DMS79 treated with DMSO at 0.1 percent for 48 hours (cell line): ENCODE measurements around the gene MRPL53.
A peak's percentile ranks its signal among the peaks of the same experiment; 100 is the strongest.
"Not testable (repeated sequence)": the region's sequence is repeated elsewhere in the genome, so short reads cannot be mapped to it uniquely, and the experiment has no call there.

Source experiments
- DNase-seq: peaks from one replicate; lab custom pipeline; 2025; lab: John Stamatoyannopoulos, UW

MRPL53 gene

DNA sequence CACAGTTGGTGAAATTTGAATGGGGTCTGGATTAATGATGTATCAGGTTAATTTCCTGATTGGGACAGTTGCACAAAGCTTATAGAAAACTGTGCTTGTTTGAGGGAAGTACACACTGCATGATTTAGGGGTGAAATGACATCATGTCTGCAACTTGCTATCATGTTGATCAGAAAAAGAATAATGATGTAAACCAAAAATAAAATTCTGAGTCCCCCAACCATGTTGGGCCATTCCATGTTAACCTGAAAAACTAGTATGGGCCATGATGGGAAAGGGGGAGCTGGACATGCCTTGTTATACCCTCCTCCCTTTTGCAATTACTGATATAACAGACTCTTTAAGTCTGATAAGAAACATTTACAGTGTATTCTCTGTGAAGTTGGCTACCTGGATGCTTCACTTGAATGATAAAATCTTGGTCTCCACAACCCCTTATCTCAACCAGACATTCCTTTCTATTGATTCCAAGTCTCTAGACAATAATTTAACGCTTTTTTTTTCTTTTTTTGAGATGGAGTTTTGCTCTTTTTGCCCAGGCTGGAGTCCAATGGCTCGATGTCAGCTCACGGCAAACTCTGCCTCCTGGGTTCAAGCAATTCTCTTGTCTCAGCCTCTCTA lies 21.8 kb downstream of the MRPL53 start:
- no peak for DNase-seq

DNA sequence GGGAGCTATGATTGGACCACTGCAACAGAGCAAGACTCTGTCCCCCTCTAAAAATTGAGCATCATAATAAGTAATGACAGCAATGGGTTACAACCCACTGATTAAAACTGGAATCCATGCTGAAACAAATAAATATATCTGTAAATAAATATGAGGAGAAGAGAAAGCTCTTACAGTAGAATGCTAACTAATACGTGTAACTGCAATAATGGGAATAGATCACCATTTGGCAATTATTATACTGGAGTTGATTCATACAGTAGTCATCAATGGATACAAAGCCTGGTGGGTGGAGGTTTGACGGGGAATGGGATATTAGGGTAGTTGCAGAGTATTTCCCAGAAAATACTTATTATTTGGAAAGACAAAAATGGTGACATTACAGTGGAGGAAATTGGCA lies 23.7 kb downstream of the MRPL53 start:
- DNase-seq: no peak

DNA sequence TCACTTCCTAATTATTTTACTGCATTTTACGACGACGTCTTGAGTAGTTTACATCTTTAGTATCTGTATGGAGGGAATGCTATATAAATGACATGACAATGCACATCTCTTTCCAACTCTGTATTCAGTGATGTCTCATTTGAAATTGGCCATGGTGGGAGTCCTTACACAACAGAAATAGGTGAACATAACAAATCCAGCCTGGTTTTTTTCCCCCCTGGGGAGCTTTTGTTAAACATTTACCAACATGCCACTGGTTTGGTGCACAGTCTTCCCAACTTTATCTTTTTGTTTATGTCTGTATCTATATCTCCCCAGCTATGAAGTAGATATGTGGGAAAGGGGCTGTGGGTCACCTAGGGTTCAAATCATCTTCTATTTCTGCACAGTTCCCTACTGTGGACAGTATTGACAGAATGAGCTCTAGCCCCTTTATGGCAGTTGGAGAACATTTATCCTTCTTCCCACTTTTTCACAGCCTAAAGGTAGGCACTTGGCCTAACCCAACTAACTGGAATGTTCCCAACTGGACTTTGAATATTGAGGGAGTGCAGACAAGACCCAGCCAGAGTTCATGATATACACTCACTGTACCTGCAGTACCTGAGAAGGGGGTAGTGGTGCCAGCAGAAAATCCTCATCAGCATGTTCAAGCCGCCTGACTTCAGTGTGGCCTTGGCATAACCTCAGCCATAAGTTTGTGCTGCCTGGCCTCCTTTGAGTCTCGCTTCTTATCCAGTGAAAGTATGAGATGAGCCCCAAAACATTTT lies 25.1 kb downstream of the MRPL53 start:
- DNase-seq: no peak

DNA sequence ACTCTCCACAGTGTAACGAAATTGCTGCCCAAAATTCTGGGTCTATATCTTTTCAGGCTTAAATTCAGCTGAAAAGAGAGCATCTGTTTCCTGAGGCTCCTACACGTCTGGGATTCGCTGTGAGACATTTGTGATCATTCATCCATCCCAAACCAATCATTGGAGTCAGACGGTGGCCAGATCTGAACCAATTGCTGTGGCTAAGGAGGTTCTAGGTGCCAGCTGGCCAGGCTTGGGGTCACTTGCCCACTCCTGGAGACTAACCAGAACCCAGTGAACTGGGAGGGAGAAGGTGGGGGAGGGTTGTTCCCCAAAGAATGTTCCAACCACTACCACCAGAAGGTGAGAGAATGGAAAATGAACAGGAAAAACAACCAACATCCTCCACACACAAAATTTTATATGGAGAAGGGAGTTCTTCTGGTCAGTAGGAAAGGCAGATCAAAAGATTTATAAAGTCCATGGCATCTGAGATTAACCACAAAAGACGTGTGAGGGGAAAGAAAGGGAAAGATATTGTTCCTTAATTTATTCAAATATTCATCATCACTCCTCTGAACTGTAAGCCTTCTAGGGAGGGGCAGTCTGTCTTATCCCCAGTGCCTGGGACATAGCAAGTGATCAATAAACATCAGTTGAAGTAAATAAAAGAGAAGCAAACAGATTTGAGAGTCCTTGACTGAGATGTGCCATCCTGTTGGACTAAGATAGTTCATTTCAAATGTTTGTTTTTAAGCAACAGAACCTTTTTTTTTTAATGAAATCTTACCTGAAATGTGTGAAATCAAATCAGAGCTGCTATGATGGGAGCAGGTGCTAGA lies 27.8 kb downstream of the MRPL53 start:
- no peak for DNase-seq

- not testable (repeated sequence) for DNase-seq
Measured at GRCh38 chr2:74442483-74443297, 29.8 kb downstream of the MRPL53 start.

GRCh38 chr2:74441690-74442482 lies 30.6 kb downstream of the MRPL53 start, which contains the start of gene RTKN:
Gene RTKN, minus strand, starts transcription at chr2:74441937. Its CDS starts 121 bp downstream, at chr2:74441816.
- DNase-seq: peak; percentile 38

DNA sequence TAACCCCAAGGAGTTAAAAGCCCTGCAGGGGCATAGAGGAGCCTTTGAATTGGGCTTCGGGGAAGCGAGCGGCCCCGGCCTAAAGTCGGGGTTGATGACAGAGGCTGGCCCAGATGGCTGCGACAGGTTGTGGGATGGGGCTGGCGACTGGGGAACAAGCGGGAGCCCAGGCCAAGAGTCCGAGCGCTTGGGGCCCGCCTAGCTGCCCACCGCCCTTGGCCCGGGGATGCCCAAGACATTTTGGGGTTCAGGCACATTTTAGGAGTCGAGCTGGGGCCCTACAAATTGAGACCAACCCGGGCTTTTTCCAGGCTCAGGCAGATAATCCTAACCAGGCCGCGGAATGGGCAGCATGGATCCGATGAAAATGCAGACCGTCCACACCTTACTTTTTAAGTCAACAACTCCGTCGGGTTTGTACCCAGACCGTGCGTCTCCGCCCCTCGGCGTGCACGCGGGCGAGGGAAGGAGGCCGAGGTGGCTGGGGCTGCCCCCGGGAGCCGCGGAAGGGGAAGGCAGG lies 31.2 kb downstream of the MRPL53 start:
- no peak for DNase-seq

GRCh38 chr2:74440378-74441169 lies 31.9 kb downstream of the MRPL53 start:
- DNase-seq: peak; percentile 85

DNA sequence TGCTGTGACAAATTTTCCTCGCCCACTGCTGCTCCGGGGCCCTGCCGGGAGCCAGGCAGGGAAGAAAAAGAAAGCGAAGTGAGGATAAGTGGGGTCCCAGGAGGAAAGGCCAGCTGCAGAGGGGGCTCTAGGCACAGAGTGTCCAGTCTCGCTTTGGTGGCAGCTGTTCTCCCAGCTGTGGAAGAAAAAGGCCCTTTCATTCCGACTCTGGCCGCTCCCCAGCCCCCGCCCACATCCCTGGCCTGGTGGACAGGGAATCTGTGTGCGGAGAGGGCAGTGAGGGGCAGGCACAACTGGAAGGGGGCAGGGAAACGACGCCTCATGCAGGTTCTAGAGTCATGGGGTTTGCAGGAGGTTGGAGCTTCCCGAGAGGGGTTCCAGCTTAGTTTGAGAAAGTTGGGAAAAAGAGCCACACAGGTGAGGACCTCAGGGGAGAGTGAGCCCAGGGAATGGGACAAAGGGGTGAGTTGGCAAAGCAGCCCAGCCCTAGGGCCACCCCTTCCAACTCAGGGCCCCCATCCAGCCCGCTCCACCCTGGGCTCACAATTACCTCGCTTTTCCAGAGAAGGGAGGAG lies 32.6 kb downstream of the MRPL53 start:
- no peak for DNase-seq

DNA sequence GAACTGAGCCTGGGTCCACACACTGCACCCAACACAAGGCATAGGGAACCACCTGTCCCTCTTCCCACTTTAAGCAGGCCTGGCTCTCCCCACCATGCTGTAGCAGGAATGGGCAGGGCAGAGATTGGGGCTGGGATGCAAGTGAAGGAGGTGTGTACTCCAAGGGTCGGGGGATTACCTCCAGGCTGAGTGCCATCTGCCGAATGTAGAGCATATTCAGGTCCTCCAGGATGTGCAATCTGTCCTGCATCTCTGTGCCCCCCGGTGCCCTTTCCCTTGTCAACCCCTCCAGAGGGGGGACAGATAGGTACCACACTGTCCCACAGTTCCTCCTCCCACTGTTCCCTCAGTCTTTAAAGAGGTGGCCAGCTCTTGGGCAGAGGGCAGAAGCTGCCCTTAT lies 33.1 kb downstream of the MRPL53 start:
- no peak for DNase-seq

DNA sequence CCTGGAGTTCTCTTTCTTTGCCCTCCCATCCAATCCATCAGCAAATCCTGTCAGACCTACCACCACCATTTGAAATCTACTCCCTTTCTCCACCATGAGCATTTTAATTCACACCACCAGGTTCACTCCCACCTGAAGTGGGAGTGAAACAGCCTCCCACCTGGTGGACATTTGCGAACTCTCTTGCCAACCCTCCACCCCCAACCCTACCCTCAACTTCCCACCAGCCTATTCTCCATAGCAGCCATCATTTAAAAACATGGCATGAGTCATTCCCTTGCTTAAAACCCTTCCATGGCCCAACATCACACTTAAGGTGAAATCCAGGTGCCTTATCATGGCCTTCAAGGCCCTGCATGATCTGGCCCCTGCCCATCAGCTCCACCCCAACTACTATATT lies 34.2 kb downstream of the MRPL53 start:
- no peak for DNase-seq

DNA sequence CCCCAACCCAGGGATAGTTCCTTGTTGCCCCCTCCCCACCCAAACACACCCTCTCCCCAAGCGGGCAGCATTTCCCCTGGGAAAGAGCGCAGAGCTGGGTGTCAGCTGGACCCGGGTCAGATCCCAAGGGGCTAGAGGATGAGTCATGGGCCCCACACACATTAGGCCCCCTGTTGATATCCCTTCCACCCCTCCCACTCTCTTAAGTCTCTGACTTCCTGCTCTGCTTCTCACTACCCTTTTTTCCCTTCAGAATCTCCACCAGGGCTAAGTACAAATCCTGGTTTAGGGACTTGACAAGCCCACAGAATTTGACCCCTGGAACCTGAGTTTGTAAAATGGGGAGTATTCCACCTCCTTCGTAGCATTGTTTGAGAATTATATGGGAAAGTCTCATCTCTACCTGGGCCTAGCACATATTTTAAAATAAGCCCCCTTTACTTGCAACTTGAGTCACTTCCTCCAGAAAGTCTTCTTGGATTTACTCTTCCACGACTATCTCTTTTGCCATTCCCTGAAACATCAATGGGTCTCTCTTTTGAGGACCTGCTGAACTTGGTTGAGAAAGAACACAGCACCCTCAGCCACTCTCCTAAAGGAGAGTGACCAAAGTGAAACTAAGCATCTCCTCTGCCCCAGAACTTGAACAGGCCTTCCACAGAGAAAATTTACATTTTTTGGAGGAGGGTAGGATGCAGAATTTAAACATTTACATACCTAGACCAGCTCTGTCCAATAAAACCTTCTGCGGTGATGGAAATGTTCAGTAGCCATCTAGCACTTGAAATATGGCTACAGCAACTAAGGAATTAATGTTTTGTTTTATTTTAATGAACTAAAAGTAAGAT lies 35.4 kb downstream of the MRPL53 start:
- DNase-seq: no peak

- no peak for DNase-seq
Measured at GRCh38 chr2:74436111-74436805, 36.2 kb downstream of the MRPL53 start.

DNA sequence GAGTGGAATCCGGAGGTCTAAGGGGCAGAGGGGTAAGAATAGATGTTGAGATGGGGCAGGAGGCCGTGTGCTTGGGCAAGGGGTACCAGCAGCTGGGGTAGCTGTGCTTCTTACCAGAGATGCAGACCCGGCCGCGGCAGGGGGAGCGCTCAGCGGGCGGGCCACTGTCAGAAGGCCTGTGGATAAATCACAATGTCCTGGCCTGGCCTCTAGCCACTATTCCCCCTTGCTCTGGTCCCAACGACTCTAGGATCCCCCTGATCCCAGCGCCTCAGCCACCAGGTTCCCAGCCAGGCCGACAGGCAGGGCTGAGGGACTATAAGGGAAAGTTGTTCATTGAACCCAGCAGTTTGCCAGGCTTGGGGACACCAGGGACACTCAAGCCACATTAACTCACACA lies 42.0 kb downstream of the MRPL53 start:
- DNase-seq: no peak

DNA sequence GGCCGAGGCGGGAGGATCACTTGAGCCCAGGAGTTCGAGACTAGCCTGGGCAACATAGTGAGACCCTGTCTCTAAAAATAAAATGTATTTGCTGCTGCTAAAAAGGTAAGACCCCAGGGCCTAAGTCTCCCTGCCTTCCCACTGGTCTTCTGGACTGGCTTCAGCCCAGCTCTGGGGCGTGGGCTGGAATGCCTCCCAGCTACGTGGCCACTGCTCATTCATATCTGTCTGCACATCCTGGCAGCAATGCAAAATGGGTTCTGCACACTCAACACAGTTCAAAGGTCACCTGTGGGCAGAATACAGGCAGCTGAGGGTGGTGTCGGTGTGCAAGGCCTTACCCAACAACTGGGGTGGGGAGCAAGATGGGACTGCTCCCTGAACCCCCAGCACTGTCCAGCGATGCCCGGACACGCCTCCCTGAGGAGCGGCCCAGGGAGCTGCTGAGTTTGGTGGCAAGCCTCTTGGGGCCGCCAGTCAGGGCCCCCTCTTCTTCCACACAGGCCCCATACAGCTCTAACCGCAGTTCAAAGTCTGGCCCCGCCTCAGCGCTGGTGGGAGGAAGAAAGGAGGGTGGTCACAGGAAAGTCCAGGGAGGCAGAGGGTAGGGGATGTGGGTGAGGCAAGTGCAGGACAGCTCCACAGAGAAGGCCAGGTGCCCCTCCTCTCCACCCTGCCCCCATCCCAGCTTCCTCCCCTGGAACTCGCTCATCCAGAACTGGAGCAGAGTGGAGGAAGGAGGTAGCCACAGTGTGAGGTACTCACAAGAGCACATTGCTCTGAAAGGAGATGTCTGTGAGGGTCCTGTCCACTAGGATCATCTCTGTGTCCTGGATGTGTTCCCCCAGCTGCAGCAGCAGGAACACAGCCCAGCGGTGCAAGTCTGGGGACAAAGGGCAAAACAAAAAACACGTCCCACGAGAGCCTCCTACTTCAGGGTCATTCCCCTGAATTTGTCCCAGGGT lies 42.7 kb downstream of the MRPL53 start:
- no peak for DNase-seq

GRCh38 chr2:74428675-74429074 lies 43.8 kb downstream of the MRPL53 start:
- DNase-seq: no peak

GRCh38 chr2:74427551-74427950 lies 44.9 kb downstream of the MRPL53 start:
- DNase-seq: no peak
